HG02588 (cell line): Measurements from ENCODE around the gene GPRC5D.

Source experiments
- ATAC-seq: cut with Tn5 transposase; IDR thresholded peaks from one replicate; pipeline ENCODE4 v1.9.1; 2021; ENCODE audit warnings: mild to moderate bottlenecking, moderate library complexity; ENCODE audit not compliant: unreplicated experiment

GPRC5D gene

DNA sequence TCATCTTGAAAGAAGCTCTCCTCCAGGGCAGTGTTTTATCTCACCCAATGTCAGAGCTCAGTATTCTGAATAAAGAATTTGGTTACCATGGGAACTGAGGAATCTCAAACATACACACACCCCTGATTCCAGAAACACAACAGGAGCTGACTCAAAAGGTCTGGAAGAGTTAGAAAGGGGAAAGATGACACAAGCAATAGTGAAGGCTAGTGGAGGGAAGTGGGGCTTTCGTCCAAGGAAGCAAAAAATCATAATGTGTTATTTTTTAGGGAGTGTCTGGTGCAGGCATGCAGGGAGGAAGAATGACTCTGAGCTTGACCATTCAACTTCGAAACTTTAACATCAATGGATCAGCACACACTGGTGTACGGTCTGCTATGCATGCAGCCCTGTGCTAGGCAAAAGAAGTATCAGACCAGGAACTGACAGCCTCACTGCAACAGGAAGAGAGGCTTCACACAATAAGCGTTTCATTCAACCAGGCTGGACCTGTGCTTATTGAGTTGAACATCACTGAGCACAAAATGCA, 27.8 kb upstream of the GPRC5D start:
- no peak for ATAC-seq

DNA sequence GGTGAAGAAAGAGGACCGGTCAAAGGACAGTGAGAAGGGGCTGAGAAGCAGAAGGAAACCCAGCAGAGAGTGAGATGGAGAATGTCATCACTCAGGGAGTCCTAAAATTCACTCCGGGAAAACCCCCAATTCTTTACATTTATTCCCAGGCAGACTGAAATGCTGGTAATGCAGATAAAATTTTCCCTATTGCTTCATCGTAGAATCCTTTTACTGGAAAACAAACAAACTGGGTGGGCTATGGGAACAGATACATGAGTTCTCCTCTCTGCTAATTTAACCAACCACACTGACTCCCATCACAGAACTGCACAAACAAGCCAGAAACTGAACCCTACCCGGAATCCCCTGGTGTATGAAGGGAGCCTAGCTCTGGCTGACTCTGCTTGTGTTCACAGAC, 27.2 kb upstream of the GPRC5D start:
- ATAC-seq: no peak

GRCh38 chr12:12977231-12977630, 25.3 kb upstream of the GPRC5D start:
- ATAC-seq: no peak

DNA sequence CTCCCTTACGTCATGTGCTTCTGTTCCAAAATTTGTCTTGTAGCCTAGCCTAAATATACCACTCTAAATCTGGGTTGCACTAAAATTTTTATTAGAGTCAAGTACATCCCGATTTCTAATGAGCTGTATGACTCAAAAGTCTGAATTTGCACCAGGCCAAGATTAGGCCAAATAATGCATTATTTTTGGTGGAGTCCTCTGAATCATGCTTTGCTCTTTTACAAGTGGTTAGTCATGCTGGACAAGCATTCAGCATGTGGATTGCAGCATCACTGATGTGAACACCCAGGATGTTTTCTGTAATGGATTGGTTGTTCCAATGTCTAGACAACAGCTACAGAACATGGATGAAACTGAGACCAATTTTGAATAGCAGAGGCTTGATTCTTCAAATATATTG, 24.4 kb upstream of the GPRC5D start:
- ATAC-seq: no peak

DNA sequence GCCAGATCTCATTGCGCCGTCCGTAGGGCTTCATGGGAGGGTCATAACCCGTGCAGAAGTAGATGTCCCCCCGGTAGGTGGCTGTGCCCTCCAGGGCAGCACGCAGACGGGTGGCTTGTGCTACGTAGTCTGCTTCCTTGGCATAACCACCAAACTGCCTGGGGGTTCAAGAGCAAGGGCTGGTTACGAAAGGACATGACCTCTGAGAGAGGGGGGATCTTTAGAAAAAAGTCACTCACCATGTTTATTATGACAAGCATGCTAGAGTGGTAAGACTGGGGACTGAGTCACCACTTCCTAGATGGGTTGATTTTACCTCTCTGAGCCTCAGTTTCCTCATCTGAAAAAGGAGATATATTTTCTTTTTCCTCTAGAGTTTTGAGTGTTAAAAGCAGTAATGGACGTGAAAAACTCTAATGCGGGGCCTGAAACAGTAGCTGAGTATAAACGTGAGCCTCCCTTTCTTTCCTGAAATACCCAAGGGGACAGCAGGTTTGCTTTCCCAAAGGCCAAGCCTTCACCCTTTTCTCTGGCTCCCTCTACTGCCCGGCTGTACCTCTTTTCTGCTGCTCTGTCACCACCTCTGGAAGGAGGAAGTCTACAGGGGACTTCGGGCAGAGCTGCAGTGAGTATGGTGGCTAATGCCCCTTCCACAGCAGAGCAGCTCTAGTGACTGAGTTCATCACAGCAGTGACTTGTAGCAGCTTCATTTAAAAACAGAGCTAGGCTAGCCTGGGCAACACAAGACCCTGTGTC, 23.5 kb upstream of the GPRC5D start:
- no peak for ATAC-seq

DNA sequence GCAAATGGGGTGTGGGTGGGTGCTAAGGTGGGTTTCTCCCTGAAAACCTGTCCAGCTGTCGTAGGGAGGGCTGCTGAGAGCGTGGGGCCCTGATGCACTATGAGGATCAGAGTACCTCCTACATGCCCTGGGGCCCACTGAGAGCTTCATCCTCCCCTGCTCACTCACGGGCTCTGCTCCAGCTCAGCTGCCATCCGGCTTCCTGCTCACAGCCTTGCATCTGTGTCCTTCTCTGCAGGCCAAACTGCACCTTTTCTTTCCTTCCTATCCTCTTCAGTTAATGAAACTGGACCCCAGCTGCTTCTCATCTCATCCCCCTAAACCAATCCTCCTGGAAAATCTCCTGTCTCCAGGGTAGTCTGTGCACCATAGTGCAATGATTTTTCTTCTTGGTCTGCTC, 22.2 kb upstream of the GPRC5D start:
- no peak for ATAC-seq

- no peak for ATAC-seq
Observed at GRCh38 chr12:12973019-12973418, 21.0 kb upstream of the GPRC5D start.

GRCh38 chr12:12965836-12966235, 13.9 kb upstream of the GPRC5D start:
- no peak for ATAC-seq

GRCh38 chr12:12964255-12964654, 12.3 kb upstream of the GPRC5D start:
- ATAC-seq: no peak

DNA sequence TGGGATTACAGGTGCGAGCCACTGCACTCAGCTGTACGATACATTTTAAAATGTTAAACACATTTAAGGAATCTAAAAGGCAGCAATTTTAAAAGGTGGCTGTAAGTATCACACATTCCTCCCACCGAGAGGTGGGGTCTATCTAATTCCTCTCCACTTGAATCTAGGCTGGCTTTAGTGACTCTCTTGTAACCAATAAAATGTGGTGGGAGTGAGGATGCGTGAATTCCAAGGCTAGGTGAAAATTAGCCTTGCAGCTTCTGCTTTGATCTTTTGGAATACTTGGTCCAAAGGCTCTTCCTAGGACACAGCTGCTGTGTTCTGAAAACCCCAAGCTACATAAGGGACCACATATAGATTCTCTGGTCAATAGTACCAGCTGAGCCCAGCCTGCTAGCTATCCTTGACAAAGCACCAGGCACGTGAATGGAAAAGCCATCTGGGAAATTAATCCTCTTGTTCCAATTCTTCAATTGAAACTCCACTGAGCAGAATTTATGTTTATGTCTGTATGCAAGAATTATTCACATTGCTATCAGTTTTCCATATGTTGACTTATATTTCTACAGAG, 8.8 kb upstream of the GPRC5D start:
- no peak for ATAC-seq

GRCh38 chr12:12958886-12959285, 6.9 kb upstream of the GPRC5D start:
- ATAC-seq: no peak

- ATAC-seq: no peak
Observed at GRCh38 chr12:12954878-12955625, 3.1 kb upstream of the GPRC5D start.

- ATAC-seq: no peak
Observed at GRCh38 chr12:12954356-12954755, 2.4 kb upstream of the GPRC5D start.

GRCh38 chr12:12951504-12951903, 466 bp downstream of the GPRC5D start:
- ATAC-seq: no peak

DNA sequence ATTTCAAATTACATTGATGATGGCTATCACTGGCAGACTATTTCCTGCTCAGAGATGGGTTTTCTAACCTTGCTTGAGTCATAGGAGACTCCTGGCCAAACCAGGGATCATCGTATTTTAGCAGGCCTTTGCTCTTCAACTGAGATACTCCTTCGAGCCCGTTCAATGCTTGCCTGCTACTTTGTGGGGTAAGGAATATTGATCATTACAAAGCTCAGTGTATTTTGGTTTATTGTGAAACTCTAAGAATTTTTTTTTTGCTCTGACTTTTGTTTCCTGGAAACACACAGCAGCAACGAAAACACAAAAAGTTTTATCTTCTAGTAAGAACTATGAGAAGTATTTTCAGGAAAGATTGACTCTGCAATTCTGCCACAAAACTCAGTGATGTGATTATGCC, 4.1 kb downstream of the GPRC5D start:
- ATAC-seq: no peak

DNA sequence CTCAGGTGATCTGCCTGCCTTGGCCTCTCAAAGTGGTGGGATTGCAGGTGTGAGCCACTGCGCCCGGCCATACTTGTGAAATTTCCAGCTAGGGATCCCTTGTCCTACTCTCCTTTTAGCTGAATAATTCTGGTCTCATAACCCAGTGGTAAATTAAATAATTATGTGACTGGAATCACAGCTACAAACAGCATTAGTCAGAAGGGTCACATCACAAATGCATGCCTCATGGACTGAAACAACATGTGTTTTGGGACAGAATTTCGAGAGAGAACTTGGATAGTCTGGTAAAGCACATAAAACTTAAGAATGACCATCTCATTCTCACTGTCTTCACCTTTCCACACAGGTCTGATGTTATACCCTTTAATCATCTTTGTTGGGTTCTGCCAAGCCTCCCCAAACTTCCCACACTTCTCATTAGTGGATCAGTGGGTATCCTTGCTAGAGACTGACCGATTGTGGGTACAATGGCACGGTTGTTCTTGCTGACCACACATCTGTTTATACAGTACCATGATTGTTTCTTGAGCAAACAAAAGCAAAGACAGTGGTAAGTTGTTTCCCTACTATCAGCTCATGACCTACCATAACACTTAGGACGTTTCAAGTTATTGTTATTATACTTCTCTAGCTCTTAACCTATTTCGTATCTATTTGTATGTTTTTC, 5.1 kb downstream of the GPRC5D start:
- no peak for ATAC-seq

GRCh38 chr12:12945591-12945990, 6.4 kb downstream of the GPRC5D start:
- ATAC-seq: no peak

DNA sequence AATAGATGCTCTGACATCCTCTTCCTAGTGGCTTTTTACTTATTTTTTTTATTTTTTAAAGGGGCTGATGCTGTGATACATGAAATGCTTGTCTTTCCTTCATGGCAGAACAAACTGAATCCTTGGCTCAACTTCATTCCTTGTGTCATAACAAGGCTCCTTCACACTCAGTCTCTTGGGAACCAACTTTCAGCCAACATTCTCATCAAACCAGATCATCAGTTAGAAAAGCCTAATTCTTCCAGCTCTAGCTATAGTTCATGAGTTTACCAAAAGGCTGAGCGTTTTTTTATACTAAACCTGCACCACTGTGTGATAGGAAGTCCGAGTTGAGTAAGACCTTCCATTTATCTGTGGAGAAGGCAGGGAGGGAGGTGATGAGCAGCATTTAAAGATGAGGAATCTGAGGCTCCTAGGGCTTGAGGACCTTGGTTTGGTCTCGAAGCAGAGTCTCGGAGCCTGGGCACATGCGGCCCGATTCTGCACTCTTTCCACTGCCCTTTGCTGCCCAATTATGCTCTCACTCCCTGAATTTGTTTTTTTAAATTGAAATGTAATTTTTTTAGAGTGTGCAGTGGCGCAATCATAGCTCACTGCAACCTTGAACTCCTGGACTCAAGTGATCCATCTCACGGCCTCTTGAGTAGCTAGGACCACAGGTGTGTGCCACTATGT, 8.2 kb downstream of the GPRC5D start:
- ATAC-seq: no peak

- ATAC-seq: no peak
Observed at GRCh38 chr12:12941450-12942350, 10.3 kb downstream of the GPRC5D start.

- ATAC-seq: no peak
Observed at GRCh38 chr12:12939888-12940287, 12.1 kb downstream of the GPRC5D start.
